Ishikawa (cell line): ENCODE results near the gene ACMSD.

Source experiments
- CREB1 ChIP-seq: IDR thresholded peaks from 2 replicates; pipeline ENCODE4 v1.6.1; 2012; ENCODE audit warnings: low read depth
- EGR1 ChIP-seq: IDR thresholded peaks from 2 replicates; pipeline ENCODE4 v1.6.1; 2012
- EP300 ChIP-seq: IDR thresholded peaks from 2 replicates; pipeline ENCODE4 v1.6.1; 2012; ENCODE audit warnings: borderline replicate concordance
- MAX ChIP-seq: IDR thresholded peaks from 2 replicates; pipeline ENCODE4 v1.6.1; 2012
- RAD21 ChIP-seq: IDR thresholded peaks from 2 replicates; pipeline ENCODE4 v1.6.1; 2012; ENCODE audit warnings: low read depth
- REST ChIP-seq: IDR thresholded peaks from 2 replicates; pipeline ENCODE4 v1.6.1; 2012; ENCODE audit warnings: low read depth, mild to moderate bottlenecking
- TAF1 ChIP-seq: IDR thresholded peaks from 2 replicates; pipeline ENCODE4 v1.6.1; 2012; ENCODE audit warnings: low read depth, mild to moderate bottlenecking
- TCF12 ChIP-seq: IDR thresholded peaks from 2 replicates; pipeline ENCODE4 v1.6.1; 2012; ENCODE audit warnings: low read depth
- TEAD4 ChIP-seq: IDR thresholded peaks from 2 replicates; pipeline ENCODE4 v1.6.1; 2012
- USF1 ChIP-seq: IDR thresholded peaks from 2 replicates; pipeline ENCODE4 v1.6.1; 2012
- YY1 ChIP-seq: IDR thresholded peaks from 2 replicates; pipeline ENCODE4 v1.6.1; 2012; ENCODE audit warnings: low read depth
- ZBTB7A ChIP-seq: IDR thresholded peaks from 2 replicates; pipeline ENCODE4 v1.6.1; 2012; ENCODE audit warnings: low read depth

GRCh38 chr2:134792186-134792585 is 46.2 kb upstream of the ACMSD start:
- TF ChIP-seq EP300 (no peak), YY1 (no peak), TCF12 (no peak), TEAD4 (no peak), CREB1 (no peak), ZBTB7A (no peak), MAX (no peak), RAD21 (no peak), TAF1 (no peak), EGR1 (no peak), REST (no peak), USF1 (no peak)
